HEK293T (cell line): ENCODE data around the gene WNT9A.

Source experiments
- CTCF ChIA-PET: fragments of 350-600 bp; formaldehyde crosslinking; extraction: SDS; loops from one replicate; lab custom pipeline; 2021; ENCODE audit warnings: antibody characterized with exemption, inconsistent platforms; lab: Yijun Ruan, JAX
- POLR2A ChIA-PET: fragments of 350-600 bp; formaldehyde crosslinking; extraction: SDS; loops from one replicate; lab custom pipeline; 2020; ENCODE audit warnings: antibody characterized with exemption, inconsistent platforms; lab: Yijun Ruan, JAX
- DNase-seq: peaks from one replicate; pipeline ENCODE4 v3.0.0; 2012; ENCODE audit warnings: mixed read lengths; ENCODE audit errors: extremely low spot score
- ARNT ChIP-seq: fragments of 450-650 bp; IDR thresholded peaks from 2 replicates; pipeline ENCODE4 v1.6.1; 2017; ENCODE audit warnings: mild to moderate bottlenecking
- BHLHE40 ChIP-seq: fragments of 450-650 bp; IDR thresholded peaks from 2 replicates; pipeline ENCODE4 v1.6.1; 2016; ENCODE audit warnings: mild to moderate bottlenecking, moderate library complexity, borderline replicate concordance
- CTBP1 ChIP-seq: fragments of 450-650 bp; IDR thresholded peaks from 2 replicates; pipeline ENCODE4 v1.6.1; 2016; ENCODE audit warnings: borderline replicate concordance
- ELF4 ChIP-seq: fragments of 450-650 bp; IDR thresholded peaks from 2 replicates; pipeline ENCODE4 v1.6.1; 2017; ENCODE audit warnings: antibody characterized with exemption
- FOXA1 ChIP-seq: fragments of 450-650 bp; IDR thresholded peaks from 2 replicates; pipeline ENCODE4 v1.6.1; 2016; ENCODE audit warnings: mild to moderate bottlenecking
- FOXK2 ChIP-seq: fragments of 450-650 bp; IDR thresholded peaks from 2 replicates; pipeline ENCODE4 v1.6.1; 2016; ENCODE audit warnings: mild to moderate bottlenecking
- FOXM1 ChIP-seq: fragments of 450-650 bp; IDR thresholded peaks from 2 replicates; pipeline ENCODE4 v1.6.1; 2017; ENCODE audit warnings: mild to moderate bottlenecking, borderline replicate concordance
- HDGF ChIP-seq: fragments of 450-650 bp; IDR thresholded peaks from 2 replicates; pipeline ENCODE4 v1.6.1; 2017; ENCODE audit warnings: antibody characterized with exemption, borderline replicate concordance
- L3MBTL2 ChIP-seq: fragments of 450-650 bp; conservative IDR thresholded peaks from 2 replicates; pipeline ENCODE4 v1.6.1; 2016; ENCODE audit warnings: mild to moderate bottlenecking
- LEF1 ChIP-seq: fragments of 450-650 bp; IDR thresholded peaks from 2 replicates; pipeline ENCODE4 v1.6.1; 2017; ENCODE audit warnings: mild to moderate bottlenecking, borderline replicate concordance
- NFRKB ChIP-seq: fragments of 450-650 bp; IDR thresholded peaks from 2 replicates; pipeline ENCODE4 v1.6.1; 2016; ENCODE audit warnings: mild to moderate bottlenecking, moderate library complexity
- PKNOX1 ChIP-seq: fragments of 450-650 bp; IDR thresholded peaks from 2 replicates; pipeline ENCODE4 v1.6.1; 2016
- SP1 ChIP-seq: fragments of 450-650 bp; IDR thresholded peaks from 2 replicates; pipeline ENCODE4 v1.6.1; 2017
- SUZ12 ChIP-seq: fragments of 450-650 bp; IDR thresholded peaks from 2 replicates; pipeline ENCODE4 v1.6.1; 2016; ENCODE audit warnings: mild to moderate bottlenecking
- TARDBP ChIP-seq: fragments of 450-650 bp; IDR thresholded peaks from 2 replicates; pipeline ENCODE4 v1.6.1; 2016
- ZNF384 ChIP-seq: fragments of 450-650 bp; IDR thresholded peaks from 2 replicates; pipeline ENCODE4 v1.6.1; 2016

Gene WNT9A

GRCh38 chr1:227904541-227905335 lies 43.0 kb downstream of the WNT9A start:
- POLR2A ChIA-PET = no interaction called here
- TF ChIP-seq TARDBP (no peak), L3MBTL2 (no peak)
- CTCF ChIA-PET = no interaction called here
- no peak for DNase-seq

- ChIA-PET POLR2A (no interaction called here), CTCF (no interaction called here)
- DNase-seq = no peak
Measured at GRCh38 chr1:227903614-227904501, 43.9 kb downstream of the WNT9A start.

GRCh38 chr1:227903061-227903521 lies 44.6 kb downstream of the WNT9A start:
- POLR2A ChIA-PET = no interaction called here
- DNase-seq = no peak
- TF ChIP-seq NFRKB (no peak), HDGF (no peak), ARNT (no peak), BHLHE40 (no peak), FOXA1 (no peak), SP1 (no peak), FOXK2 (no peak), LEF1 (no peak), CTBP1 (no peak), FOXM1 (no peak), ZNF384 (no peak), TARDBP (no peak), L3MBTL2 (no peak), PKNOX1 (no peak), ELF4 (no peak), SUZ12 (no peak)
- CTCF ChIA-PET = no interaction called here

More at GRCh38 chr1:227903614-227904501, 43.9 kb downstream of the WNT9A start:
- no peak for TF ChIP-seq ZNF384

- no peak for TF ChIP-seq NFRKB
- TF ChIP-seq ELF4 = no peak
- TF ChIP-seq FOXK2 = no peak
- no peak for TF ChIP-seq BHLHE40
- TF ChIP-seq FOXA1 = no peak
- TF ChIP-seq SP1 = no peak
- ChIA-PET CTCF (no interaction called here), POLR2A (no interaction called here)
- DNase-seq = no peak
Measured at GRCh38 chr1:227902641-227902990, 45.1 kb downstream of the WNT9A start.

GRCh38 chr1:227901906-227902640 lies 45.7 kb downstream of the WNT9A start:
- ChIA-PET POLR2A (no interaction called here), CTCF (no interaction called here)
- TF ChIP-seq FOXM1 (no peak), CTBP1 (no peak), HDGF (no peak), L3MBTL2 (no peak), BHLHE40 (no peak), ZNF384 (no peak), SP1 (no peak), ARNT (no peak), LEF1 (no peak), FOXK2 (no peak), SUZ12 (no peak), PKNOX1 (no peak), NFRKB (no peak)
- peak; percentile 59 for DNase-seq

GRCh38 chr1:227901239-227901905 lies 46.4 kb downstream of the WNT9A start:
- CTCF ChIA-PET = no interaction called here
- DNase-seq = no peak
- POLR2A ChIA-PET = no interaction called here
- TF ChIP-seq FOXA1 (no peak), CTBP1 (no peak), LEF1 (no peak), L3MBTL2 (no peak), FOXM1 (no peak), FOXK2 (no peak), ELF4 (no peak), SUZ12 (no peak), TARDBP (no peak), PKNOX1 (no peak), NFRKB (no peak), BHLHE40 (no peak), SP1 (no peak), ARNT (no peak), ZNF384 (no peak), HDGF (no peak)
